Activated T-helper 9 cell treated with anti-CD3 and anti-CD28 coated beads, Interleukin-2, amount 50 U/mL, for 16 hours (primary cell): ENCODE data around the gene C12orf57.
"Not testable (repeated sequence)": the region's sequence is repeated elsewhere in the genome, so short reads cannot be mapped to it uniquely, and the experiment has no call there.

ENCODE experiments used
- DNase-seq: peaks from one replicate; pipeline ENCODE4 v3.0.0-alpha.2; 2020; ENCODE audit warnings: low read depth

The C12orf57 gene, protein sequence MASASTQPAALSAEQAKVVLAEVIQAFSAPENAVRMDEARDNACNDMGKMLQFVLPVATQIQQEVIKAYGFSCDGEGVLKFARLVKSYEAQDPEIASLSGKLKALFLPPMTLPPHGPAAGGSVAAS

DNA sequence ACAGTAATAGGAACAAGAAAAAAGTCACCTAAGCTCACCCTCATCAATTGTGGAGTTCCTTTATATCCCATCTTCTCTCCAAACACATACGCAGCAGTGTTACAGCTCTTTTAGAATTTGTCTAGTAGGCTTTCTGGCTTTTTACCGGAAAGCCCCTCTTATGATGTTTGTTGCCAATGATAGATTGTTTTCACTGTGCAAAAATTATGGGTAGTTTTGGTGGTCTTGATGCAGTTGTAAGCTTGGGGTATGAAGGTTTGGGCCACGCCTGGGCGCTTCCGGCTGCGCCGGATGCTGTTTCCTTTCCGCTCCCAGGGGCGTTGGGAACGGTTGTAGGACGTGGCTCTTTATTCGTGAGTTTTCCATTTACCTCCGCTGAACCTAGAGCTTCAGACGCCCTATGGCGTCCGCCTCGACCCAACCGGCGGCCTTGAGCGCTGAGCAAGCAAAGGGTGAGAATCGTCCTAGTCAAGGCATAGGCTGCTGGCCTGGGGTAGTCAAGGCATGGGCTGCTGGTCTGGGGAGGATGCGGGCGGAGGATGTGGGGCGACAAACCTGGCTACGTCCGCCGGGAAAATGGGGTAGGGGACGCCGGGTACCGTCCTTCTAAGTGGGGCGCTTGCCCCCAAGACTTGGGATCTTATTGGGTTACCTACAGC lies at the start of gene C12orf57, which contains the start of gene RNU7-1:
Gene C12orf57, plus strand, starts transcription at position 301 of the 659 bp plus-strand sequence. Its CDS starts 100 bp downstream, at position 401.
Gene RNU7-1, plus strand, starts transcription at position 95 of the 659 bp plus-strand sequence.
- DNase-seq = peak; percentile 66

- no peak for DNase-seq
Observed at GRCh38 chr12:6894321-6894720, 49.5 kb upstream of the C12orf57 start.

DNA sequence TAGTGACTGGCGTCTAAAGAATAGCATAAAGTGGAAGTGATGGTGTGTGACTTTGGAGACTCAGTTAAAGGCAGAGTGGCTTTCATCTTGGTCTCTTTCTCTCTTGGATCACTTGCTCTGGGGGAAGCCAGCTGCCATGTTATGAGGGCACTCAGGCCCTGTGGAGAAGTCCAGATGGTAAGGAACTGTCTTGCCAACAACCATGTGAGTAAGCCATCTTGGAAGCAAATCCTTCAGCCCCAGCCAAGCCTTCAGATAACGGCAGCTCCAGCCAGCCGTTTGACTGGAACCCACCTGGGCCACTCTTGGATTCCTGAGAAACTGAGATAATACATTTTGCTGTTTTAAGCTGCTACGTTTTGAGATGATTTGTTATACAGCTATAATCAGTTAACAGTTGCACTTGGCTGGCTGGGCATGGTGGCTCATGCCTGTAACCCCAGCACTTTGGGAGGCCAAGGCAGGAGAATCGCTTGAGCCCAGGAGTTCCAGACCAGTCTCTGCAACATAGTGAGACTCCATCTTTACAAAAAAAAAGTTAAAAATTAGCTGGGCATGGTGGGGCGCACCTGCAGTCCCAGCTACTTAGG lies 46.9 kb upstream of the C12orf57 start:
- DNase-seq = no peak

DNA sequence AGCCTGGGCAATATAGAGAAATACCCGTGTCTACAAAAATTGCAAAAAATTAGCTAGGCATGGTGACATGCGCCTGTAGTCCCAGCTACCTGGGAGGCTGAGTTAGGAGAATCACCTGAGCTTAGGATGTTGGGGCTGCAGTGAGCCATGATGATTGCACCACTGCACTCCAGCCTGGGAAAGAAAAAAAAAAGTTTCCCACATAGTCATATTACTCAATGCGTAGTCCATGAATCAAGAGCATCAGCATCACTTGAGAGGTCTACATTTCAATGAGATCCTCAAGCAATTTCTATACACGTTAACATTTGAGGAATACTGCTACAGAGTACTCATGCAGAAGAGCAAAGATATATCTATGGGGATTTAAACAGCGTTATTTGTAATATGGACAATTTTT lies 44.4 kb upstream of the C12orf57 start:
- no peak for DNase-seq

DNA sequence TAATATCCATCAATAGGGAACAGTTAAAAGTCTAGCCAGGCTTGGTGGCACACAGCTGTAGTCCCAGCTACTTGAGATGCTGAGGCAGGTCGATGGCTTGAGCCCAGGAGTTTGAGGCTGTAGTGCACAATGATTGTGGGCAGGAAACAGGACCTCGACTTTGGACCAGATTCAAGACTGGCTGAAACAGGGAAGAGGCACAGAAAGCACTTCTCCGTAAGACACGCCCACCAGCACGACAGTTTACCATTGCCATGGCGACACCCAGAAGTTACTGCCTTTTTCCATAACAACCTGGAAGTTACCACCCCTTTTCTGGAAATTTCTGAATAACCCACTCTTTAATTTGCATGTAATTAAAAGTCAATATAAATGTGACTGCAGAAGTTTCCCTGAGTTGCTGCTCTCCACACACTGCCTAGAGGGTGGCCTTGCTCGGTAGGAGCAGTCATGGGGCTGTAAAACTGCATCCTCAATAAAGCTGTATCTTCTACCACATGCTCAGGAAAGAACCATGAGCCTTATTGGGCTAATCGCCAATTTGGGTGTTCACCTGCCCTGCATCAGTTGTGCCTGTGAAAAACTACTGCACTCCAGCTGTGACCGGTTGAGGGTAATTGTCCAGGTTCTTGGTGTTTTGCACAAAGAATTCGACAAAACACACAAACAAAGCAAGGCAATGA lies 43.8 kb upstream of the C12orf57 start:
- DNase-seq = no peak

GRCh38 chr12:6902448-6902847 lies 41.4 kb upstream of the C12orf57 start:
- DNase-seq = no peak

DNA sequence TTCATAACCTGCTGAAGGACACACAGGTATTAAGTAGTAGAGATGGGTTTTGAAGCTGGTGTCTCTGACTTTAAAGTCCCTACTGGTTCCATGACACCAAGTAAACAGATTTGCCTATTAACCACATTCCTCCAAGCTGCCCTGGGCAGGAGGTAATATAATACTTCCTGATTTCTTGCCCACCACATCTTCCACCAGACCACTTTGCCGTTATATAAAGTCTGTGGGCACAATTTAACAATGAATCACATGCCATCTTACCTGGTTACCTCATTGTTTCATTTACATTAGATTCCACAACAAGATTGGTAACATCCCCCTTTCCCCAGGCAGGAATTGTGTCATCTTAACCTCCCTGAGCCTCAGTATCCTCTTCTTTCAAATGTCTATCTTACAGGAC lies 40.1 kb upstream of the C12orf57 start:
- DNase-seq = no peak

DNA sequence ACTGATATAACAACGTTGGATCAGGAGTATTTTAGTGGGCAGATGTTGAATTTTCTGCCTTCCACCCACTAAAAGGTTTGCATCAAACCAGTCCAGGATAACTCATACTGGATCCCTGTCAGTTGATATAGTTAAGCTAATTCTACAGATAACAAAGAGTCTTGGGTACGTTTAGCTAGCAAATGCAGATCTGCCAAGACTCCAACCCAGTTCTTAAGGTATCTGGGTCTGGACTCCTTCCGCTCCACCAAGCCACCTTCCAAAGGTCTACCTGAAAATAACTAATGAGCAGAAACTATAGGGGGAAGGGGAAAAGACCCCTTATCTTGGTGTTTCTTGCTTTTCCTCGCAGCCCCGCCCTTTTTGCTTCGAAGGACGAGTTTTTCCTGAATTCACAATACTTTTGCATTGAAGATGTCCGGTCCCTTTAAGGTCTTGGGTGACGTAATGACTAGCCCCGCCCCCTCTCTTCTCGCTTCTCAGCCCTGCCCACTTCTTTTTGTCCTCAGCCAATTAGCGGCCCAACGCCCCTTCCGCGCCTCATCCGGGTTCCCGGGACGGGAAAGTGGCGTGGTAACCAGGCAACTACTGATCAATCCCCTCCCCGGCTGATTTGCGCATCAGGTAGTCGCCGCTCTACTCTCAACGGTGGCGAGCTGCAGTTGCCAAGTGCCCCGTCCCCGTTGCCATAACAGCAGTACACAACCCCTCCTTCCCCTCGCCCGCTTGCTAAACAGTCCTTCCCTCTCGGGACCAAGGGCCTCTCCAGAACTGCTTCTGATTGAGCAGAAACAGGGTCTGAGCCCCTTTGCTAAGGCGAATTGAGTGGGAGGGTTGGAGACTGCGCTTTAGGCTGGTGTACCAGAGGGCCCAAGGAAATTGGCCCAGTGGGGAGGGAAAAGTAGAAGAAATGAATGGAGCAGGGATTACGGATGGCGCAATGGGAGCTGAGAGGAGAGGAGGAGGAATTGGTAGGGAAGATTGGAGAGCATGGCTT lies 39.2 kb upstream of the C12orf57 start, which contains the start of gene LRRC23:
Gene LRRC23, plus strand, starts transcription at position 543 of the 997 bp plus-strand sequence. CDS start 812 bp downstream, outside the sequence.
- peak; percentile 96 for DNase-seq

GRCh38 chr12:6905414-6906040 lies 38.3 kb upstream of the C12orf57 start:
- no peak for DNase-seq

DNA sequence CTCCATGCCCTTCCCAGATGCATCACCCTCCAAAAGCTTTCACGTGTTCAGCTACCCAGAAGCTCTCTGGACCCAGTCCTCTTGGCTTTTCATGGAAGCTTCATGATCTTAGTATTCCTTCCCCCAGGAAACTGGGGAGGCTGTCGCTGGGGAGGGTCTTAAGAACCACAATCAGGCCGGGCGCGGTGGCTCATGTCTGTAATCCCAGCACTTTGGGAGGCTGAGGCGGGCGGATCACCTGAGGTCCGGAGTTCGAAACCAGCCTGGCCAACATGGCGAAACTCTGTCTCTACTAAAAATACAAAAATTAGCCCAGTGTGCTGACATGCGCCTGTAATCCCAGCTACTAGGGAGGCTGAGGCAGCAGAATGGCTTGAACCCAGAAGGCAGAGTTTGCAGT lies 35.7 kb upstream of the C12orf57 start:
- not testable (repeated sequence) for DNase-seq

- no peak for DNase-seq
Observed at GRCh38 chr12:6909421-6910145, 34.2 kb upstream of the C12orf57 start.

DNA sequence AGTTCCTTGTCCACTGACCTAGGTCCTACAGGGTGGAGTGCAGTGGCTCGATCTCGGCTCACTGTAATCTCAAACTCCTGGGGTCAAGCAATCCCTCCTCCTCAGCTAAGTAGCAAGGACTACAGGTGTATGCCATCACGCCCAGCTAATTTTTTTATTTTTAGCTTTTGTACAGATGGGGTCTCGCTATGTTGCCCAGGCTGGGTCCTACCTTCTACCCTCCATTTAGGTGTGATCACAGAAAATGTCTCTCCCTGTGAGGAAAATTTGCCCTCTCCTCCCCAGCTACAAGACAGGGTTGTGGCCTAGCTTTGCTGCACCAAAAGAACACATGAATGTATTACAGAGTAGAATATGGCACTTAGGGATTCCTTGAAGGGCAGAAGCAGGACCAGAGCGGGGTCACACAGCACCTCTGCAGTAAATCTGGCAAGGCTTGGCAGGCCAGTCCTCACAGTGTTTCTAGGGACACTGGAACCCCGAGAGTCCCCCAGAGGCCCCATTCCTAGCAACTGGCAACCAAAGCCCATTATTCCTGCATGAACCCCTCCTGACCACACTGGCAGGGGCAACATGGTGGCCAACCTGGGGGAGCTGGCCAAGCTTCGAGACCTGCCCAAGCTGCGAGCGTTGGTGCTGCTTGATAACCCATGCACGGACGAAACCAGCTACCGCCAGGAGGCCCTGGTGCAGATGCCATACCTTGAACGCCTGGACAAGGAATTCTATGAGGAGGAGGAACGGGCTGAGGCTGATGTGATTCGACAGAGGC lies 31.5 kb upstream of the C12orf57 start:
- DNase-seq = no peak

DNA sequence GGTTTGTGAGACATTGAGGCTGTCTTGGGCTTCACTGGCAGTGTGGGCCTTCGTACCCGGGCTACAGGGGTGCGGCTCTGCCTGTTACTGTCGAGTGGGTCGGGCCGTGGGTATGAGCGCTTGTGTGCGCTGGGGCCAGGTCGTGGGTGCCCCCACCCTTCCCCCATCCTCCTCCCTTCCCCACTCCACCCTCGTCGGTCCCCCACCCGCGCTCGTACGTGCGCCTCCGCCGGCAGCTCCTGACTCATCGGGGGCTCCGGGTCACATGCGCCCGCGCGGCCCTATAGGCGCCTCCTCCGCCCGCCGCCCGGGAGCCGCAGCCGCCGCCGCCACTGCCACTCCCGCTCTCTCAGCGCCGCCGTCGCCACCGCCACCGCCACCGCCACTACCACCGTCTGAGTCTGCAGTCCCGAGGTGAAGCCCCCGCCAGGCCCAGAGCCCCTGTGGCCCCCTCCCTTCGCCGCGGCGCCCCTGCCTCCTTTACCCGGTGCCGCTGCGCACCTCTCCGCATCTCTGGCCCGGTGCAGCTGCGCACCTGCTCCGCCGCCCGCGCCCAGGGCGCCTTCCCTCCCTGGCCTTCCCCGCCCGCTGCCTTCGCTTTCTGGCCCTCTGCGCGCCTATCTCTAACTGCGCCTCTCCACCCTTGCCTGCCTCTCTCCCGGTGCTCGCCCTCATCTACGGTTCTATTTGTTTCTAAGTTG lies 29.4 kb upstream of the C12orf57 start, which contains the start of gene ENO2:
Gene ENO2, plus strand, starts transcription at position 335 of the 701 bp plus-strand sequence. CDS start 1,253 bp downstream, outside the sequence.
- peak; percentile 78 for DNase-seq

DNA sequence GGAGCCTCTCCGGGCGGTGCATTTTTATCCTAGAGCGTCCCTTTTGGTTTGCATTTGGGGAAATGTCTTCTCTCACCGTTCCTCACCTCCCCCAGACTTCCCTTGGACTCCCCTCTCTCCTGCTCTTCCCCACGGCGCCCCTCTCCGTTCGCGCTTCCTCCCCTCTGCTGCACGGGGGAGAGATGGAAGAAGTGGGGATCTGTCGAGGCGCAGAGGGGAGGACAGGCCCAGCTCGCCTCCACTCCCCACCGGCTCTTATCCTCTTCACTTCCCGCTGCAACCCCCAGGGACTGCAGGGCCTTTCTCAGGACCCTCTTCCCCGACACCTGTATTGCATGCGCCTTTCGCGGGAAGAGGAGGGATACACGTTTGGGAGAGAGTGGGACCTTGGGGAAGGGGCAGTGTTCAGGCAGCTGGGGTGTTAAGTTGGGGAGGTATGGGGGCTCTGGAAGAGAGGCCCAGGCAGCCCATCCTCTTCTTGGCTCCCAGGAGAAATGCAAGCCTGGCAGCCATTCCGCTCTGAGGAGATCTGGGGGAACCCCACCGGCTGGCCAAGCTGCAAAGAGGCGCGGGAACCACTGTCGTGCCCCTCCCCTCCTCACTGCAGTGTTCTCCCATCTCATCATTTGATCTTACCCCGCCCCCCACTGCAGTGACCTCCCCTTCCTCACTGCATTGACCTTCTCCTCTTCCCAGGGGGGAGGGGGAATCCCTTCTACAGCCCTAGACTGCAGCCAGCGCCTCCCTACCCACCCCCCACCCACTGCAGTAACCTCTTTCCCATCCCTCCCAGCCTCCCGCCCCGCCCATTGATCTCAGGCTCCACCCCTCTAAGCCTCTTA lies 28.7 kb upstream of the C12orf57 start:
- DNase-seq = no peak

DNA sequence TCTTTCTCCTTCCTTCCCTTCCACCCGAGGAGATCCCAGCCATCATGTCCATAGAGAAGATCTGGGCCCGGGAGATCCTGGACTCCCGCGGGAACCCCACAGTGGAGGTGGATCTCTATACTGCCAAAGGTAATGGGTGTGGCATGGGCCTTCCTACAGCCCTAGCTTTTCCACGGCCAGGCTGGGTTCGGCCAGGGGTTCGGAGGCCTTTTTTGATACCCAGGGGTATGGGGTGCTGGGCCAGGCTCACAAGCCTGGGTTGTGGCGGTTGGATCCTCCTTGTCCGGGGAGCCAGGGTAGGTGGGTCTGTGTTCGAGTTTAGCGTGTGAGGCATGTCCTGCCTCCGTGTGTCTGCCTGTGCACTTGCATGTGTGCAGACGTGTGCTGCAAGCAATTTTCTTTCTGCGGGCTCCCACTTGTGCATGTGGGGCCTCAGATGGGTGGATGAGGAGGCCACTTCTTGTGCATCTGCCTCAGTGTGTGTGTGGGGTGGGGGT lies 28.0 kb upstream of the C12orf57 start:
- no peak for DNase-seq

- no peak for DNase-seq
Observed at GRCh38 chr12:6916426-6917200, 27.2 kb upstream of the C12orf57 start.
